GM18508 (cell line): ENCODE measurements around the gene NFKB1.

ENCODE experiments used
- ATAC-seq: cut with Tn5 transposase; IDR thresholded peaks from one replicate; pipeline ENCODE4 v1.9.1; 2021; ENCODE audit warnings: moderate number of reproducible peaks; ENCODE audit not compliant: insufficient read depth, unreplicated experiment

Gene NFKB1

GRCh38 chr4:102663073-102663472, 161.9 kb downstream of the NFKB1 start:
- no peak for ATAC-seq

DNA sequence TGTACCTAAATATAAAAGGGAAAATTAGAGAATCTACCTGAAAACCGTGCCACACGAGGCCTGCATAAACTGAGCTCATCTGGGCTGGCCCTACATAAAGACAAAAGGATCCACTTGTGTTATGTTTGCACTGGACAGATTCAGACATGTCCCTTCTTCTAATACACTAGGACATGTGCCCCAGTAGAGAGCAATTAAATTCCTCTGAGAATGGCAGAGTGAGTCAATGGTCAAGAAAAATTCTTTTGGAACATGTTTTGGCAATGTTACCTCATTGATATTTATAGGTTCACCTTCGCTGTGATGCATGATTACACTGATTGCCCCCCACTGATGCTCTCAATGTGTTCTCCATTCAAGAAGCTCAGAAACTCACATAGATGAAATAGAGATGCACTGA, 164.4 kb downstream of the NFKB1 start:
- no peak for ATAC-seq
